Stimulated activated CD8-positive, alpha-beta memory T cell treated with anti-CD3 and anti-CD28 coated beads, Interleukin-7, amount 100 ng/mL, for 24 hours (primary cell): Measurements from ENCODE around the gene NFASC.
A peak's percentile ranks its signal among the peaks of the same experiment; 100 is the strongest.

Experiments
- DNase-seq: peaks from one replicate; pipeline ENCODE4 v3.0.0-alpha.2; 2020; ENCODE audit warnings: low read depth

Gene NFASC

DNA sequence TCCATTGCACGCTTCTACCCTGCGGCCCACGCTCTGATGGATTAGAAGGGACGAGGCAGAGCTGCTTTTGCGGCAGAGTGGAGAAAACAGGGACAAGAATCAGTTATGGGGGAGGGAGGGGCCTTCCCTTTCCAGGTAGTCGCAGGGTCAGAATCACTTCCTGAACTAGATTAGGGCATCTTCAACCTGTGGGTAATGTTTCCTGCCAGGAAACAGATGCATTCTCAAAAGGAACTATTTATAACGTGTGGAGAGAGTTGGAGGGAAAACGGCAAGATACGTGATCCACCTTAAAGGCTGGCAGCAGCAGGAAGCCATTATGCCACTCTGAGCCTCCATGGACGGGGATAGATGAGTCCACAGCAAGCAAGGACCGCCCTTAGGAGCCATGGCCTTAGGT is 112.5 kb downstream of the NFASC start:
- no peak for DNase-seq

DNA sequence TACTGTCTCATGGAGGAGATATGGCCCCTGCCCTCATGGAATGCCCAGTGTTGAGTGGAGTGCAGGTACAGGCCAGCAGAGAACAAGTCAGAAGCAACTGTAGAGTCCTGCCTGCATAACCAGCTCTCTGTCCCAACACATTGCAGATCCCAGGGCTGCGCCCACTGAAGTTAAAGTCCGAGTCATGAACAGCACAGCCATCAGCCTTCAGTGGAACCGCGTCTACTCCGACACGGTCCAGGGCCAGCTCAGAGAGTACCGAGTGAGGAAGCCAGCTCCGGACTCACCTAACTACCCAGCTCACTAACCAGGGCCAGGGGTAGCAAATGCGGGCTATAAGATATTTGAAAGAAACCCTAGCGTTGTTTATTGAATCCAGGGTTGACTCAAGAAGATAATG is 113.2 kb downstream of the NFASC start:
- no peak for DNase-seq

DNA sequence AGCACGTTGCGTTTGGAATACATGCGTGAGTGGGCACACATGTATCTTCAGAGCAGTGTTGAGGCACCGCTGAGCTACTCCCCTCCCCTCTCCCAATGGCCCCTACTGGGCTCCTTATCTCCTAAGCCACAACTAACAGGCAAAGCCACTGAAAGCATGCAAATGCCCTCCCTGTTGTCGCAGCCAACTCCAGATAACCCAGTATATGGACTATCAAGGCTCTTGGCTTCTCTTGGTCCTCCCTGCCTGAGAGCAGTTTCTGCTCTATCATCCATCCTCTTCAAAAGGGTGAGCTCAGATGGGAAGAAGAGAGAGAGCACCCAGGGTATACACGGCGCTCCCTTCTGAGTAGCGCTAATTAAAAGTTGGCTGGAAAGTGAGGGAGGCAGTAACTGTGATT is 113.8 kb downstream of the NFASC start:
- DNase-seq, result no peak

DNA sequence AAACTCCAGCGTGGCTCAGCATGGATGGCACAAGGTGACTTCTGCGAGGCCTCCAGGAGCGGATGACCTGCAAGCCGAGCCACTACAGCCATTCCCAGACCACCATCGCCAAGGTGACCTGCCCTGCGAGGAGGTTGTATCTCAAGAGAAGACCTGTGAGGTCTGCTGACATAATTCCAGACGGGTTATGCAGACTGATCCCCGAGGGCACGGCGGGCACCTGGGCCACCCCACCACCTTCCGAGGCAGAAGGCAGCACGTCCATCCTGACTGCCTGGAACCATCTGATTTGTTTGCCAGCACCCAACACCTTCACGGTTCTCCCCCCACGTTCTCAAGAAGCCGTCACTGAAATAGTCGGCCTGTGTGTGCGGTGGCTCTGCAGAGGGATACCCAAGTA is 115.5 kb downstream of the NFASC start:
- DNase-seq, result no peak

DNA sequence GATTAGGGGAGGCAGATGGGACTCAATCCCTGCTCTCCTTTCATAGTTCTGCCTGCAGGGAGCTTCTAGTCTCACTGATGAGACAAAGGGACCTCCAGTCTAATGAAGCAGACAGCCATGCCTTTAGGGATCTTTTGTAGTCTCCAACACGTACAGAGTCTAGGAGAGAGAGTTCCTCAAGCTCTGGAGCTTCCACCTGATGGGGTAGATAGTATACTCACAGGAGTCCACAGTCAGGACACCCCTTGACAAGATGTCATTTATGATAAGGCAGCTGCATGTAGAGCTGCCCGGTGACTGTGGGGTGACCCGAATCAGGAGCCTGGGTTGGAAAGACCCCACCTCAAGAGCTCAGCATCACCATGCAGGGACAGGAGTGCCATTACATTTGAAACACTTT is 117.0 kb downstream of the NFASC start:
- DNase-seq, result no peak

DNA sequence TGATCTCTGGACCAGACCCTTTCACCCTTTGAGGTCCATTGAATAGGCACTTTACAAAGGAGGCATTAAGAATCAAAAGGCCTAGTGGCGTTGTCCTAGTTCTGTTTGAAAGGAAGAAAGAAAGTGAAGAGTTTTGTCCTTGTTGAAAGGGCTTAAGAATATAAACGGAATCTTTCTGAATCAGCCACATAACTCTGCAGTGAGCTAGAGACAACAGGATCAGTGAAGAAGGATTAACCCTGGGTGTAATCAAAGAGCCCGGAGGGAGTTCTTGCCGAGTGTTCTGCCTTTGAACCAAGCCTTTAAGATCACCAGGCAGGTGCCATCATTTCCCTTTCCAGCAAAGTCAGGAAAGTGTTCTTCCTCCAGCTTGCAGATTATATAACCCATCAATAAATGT is 117.5 kb downstream of the NFASC start:
- no peak for DNase-seq

DNA sequence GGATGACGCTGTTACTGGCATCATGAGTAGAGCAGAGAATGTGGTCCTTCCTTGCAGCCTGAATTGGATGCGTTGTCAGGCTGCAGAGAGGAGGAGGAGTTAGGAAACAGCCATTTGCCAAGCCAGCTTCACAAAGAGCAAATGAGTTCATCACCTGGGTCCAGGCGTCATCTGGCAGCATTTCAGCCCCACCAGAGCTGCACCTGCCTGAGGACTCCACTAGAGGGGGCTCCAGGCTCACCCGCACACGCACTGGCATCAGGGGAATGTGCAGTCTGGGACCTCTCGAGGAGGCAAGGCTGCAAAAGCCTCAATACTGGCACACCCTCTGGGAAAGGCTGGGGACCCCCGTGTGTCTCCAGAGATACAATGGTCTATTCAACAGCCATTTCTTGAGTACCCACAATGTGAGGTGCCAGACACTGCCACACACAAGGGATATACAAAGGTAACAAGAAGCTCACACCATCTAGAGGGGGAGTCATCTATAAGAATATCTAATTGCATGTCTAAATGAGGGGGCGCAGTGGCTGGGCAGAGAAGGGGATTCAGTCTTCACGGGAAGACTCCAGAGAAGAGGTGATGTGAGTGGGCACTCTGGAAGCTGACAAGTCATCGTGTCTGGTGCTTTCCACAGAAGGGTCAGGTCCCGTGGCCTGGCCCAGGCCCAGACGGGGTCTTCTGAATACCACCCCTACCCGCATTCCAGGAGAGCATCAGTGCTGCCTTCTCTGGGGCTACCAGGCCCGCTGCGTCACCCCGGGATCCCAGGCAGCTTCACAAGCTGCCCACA is 118.8 kb downstream of the NFASC start:
- peak; percentile 29 for DNase-seq

DNA sequence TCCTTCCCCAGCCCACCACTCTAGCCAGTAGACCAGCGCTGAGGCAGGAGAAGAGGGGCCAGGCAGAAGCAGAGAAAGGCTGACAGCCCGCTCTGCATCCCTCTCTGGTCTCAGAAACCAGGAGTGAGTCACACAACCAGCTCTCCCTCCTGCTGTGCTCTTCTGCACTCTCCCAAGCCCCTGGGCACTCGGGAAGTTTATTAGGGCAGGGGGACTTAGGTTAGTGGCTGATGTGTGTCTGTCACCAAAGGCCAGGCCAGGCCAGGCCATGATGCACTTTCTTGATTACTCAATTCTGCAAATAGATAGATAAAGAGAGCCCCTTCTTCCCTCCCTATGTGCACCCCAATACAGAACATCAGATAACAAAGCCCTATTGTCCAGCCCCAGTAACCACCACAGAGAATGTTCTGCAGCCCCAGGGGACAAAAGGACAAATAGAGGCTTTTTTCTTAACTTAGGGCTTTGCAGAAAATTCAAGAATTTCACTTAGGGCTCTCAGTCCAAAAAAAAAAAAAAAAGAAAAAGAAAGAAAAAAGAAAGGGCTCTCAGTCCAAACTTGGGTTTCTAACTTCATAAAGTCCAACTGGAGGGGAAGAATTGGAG is 119.5 kb downstream of the NFASC start:
- DNase-seq, result no peak

DNA sequence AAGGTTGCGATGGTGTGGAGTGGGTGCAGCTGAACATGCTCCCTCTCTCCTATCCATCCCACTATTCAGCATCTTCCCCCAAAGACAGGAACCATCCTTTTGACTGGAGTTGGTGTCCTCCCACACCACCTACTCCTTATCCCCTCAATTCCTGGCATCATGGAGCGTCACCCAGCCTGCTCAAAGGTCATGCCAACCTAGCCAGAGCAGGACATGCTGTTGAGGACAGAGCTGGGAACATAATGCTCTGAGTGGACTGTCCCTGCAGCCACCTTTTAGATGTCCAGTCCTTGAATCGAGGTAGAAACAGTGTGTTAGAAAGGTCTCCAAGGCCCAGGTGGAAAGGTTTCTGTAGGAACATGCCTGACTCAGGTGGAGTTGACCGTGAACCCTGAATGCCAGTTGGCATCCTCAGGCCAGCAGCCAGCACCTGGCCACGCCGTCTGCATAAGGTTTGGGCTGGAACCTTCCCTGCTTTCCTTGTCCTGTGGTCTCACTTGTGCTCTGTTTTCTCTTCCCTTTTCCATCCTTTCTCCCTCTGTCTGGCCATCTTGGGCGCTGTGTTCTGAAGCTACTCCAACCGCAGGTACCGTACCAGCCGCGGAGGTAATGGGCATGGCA is 120.2 kb downstream of the NFASC start:
- DNase-seq, result no peak

DNA sequence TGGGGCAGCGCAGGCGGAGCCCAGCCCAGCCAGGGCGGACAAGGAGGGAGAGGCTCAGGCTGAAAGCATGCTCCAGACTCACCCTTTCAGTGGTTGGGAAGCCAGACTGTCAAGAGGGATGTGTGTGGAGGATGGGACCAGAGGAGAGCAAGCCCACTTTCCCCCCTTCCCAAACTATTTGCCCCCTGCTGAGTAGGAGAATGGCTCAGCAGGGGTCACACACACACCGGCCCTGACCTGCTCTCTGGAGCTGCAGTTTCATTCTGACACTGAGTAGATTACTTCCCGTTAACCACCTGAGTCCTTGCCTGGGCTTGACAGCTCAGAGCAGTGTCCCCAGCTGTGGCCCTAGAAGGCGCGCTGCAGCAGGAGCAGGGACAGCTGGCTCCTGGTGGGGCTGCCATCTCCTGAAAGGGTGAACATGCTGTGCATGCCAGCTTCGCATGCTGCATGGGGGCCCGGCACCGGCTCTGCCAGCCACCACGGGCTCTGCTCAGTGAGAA is 120.7 kb downstream of the NFASC start:
- no peak for DNase-seq

DNA sequence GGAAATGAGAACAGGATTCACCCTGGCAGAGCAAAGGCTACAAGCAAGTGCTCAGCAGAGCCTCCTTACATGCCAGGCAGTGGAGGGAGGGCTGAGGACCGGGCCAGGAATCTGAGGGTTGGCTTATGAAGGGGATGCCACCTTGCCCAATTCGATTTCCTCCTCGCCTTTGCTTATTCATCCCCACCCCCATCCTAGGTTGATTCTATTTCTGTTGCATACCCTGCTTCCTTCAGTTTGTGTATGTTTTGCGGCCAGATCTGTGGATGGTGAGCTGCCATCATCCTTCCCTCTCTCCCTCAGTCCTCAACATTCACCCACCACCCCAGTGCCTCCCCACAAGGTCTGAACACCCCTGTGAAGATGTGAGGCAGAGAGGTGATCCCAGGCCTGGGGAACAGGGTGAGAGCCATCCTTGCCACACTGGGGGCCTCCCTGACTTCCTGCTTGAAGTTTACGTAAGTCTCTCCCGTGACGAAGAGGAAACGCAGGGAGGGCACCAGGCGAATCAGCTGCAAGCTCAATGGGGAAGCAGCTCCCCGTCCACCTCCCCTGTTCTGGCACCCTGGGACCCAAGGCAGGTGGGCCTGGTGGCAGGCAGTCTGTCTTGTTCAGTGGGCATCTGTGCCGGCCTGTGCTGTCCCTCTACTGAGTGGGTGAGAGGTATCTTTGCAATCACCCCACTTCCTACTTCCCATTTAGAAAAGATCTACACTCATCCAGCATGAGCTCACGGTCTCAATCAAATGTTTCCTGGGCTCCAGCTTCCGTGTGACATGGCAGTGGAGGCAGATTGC is 121.7 kb downstream of the NFASC start:
- DNase-seq, result no peak

DNA sequence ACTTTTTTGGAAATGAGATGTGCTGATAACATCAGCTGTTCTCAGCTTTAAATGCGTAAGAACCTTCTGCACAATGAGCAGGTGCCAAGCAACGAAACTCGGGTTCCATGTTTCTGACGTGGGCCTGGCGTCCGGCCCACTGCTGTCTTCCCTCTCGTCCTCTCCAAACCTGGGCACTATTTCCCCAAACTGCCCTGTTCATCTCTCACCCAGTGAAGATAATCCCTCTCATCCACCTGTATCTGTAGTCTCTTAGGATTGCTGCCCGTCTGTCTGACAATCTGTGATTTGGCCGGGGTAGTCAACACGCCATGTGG is 122.3 kb downstream of the NFASC start:
- DNase-seq, result no peak

DNA sequence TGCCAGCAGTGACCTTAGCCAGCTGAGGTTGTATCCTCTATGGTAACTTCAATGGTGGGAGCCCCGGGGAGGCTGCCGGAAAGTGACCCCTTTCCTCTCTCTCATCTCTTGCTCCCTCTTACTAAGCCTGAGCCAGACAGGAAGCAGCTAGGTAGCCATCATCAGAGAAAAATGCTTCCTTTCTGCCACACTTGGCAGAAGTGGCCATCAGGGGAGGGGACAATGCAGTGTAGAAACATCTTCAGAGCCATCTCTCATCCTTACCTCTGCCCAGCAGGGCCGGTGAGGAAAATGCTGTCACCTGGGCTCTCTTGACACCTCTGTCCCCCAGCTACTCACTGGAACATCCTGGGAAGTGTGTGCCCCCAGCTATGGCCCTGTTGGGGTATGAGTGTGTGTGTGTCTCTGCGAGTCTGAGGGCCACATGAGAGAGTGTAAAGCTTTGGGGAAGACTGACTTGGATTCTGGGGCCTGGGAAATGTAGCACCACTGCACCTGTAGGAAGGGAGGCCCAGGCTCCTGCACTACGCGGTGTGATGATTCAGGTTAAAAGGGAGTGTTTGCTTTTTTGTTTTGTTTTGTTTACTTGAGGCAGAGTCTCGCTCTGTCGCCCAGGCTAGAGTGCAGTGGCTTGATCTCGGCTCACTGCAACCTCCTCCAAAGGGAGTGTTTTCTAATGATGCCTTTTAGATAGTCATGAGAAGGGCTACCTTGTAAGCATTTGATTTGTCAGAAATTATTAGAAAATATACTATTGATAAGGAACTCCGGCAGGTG is 123.6 kb downstream of the NFASC start:
- no peak for DNase-seq

DNA sequence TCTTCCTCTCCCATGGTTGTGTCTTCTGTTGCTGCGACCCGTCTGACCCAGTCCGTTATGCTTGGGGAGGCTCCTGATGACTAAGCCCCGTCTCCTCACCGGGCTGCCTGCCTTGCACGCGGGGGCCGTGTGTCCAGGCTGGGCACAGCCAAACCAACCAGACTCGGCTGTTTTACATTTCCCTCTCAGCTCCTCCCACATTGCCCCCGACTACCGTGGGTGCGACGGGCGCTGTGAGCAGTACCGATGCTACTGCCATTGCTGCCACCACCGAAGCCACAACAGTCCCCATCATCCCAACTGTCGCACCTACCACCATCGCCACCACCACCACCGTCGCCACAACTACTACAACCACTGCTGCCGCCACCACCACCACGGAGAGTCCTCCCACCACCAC is 126.3 kb downstream of the NFASC start:
- no peak for DNase-seq

DNA sequence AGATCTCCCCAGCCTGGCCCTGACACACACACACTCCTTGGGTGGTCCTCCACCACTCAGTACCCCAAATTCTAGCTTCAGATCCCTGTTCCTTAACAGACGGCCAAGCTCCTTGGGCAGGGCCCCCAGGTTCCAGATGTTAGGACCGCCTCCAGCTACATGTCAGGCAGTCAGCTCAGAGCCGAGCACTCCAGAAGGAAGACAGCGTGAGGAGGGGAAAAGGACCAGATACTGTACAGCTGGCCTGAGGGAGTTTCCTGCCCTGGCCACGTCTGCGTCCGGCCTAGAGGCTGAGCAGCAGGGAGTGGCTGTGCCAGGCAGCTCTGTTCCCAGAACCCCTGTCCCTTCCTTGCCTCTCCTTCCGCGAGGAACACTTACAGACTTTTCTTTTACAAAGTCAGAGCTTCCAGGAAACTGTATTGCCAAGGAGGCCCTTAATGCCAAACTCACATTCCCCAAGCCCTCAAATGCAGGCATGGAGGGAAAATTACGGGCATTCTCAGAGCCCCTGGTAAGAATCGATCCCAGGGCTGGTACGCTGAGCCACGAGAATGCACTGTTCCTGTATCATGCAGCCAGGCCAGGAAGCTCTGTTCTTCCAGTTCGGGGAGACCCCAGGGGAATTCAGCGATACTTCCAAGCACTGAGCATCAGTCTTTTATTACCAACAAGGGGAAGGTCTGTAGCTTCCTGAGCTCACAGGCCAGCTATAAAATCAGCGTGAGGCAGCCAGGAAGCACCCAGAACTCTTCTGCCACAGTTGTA is 127.1 kb downstream of the NFASC start:
- no peak for DNase-seq

DNA sequence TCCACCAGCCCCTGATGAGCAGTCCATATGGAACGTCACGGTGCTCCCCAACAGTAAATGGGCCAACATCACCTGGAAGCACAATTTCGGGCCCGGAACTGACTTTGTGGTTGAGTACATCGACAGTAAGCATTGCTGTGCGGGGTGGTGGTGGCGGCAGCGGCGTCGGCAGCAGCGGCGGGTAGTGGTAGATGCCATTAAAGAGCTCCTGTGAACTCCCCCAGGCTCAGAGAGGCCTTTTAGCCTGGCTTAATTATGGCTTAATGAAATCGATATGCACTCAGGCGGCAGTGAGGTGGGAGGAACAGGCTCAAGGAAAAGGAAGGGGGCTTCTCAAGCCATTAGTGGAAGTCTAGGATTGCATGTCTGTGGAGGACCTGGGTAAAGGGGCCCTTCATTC is 130.5 kb downstream of the NFASC start:
- DNase-seq, result no peak

DNA sequence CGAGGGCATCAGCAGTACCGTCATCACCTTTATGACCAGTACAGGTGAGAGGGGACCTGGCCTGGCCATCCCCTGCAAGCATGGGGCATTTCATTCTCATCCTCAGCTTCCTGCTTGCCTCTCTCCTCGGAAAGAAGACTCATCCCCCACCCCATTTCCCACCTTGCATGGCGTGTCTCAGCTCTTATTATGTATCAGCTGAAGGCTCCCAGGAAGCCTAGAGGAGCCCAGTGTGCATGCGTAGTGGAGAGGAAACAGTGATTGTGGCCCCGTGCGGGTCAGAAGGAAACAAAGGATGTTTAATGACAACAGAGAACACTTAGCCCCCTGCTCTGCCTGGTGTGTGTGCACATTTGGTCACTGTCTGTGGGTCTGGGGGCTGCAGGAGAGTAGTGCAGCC is 132.0 kb downstream of the NFASC start:
- DNase-seq, result no peak

DNA sequence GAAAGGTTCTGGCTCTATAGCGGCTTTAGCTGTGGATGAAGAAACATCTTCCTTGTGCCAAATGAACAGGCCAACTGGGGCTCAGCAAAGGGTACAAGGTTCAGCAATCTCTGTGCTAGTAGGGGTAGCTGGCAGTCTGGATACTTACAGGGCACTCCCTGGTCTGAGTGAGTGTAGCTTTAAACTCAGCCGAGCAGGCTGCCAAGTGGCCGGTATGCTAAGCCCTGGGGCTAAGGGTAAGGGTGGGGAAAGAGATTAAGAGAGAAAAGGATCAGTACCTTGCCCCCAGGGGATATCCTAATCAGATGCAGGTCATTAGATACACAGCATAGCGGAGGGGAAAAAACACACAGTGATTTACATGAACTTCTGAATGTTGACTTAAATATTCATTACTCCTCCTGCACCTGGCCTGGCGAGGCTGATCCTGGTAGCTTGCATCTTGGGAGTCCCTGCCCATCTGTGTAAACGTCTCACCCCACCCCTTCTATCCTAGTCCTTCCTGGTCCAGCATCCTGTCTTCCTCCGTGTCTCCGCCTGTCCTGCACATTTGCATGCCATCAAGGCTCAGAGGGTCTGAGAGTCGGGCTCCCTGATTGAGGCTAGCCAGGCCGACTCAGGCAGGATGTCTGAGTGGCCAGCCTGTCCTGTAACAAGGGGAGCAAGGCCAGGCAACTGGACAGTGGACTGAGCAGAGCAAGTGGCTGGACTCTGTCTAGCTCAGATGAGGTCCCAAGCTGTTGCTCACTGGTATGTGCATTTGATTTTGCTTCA is 132.9 kb downstream of the NFASC start:
- DNase-seq, result no peak

DNA sequence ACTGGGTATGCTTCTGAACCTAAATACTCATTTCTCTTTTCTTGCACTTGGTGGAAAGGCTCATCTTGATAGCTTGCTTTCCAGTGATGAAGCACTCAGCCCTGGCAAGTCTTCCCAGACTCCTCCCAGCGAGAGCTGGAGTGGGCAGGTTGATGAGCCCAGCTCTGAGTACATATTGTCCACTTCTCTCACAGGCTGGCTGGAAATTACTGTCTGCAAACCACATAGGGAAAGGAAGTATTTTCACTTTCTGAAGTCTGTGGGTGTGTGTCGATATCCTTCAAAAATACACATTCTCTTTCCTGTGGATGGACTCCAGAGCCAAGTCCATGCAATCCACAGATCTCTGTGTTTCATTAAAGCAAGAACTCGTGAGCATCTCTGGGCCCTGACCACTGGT is 133.7 kb downstream of the NFASC start:
- DNase-seq, result no peak

DNA sequence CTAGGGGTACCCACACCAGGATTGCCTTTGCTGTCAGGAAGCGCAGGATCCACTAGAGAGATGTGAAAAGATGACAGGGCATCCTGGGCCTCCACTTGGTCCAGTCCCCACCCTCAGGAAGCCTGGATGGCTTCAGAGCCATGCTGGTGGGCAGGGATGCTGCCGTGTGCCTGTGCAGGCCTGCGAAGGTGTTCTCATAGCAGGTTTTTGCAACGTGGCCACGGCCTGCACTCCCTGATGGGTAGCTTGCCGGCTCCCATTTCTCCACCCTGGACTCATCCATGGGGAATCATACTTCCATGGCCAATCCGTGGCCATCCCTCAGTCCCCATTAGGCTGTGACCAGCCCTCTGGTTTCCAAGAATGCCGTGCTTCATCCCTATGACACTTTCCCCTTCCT is 138.2 kb downstream of the NFASC start:
- no peak for DNase-seq
